SW 1271 (cell line): Measurements from ENCODE around the gene CAMTA1.
A peak's percentile ranks its signal among the peaks of the same experiment; 100 is the strongest.

Source experiments
- DNase-seq, 2 experiments: peaks; one replicate each; lab custom pipeline; 2025; lab: John Stamatoyannopoulos, UW

The CAMTA1 gene

GRCh38 chr1:7743346-7743745 lies 958.1 kb downstream of the CAMTA1 start:
- no peak for DNase-seq

- no peak for DNase-seq
These were observed 959.6 kb downstream of the CAMTA1 start for GRCh38 chr1:7744882-7745281.

GRCh38 chr1:7745783-7746182 lies 960.5 kb downstream of the CAMTA1 start:
- no peak for DNase-seq

- DNase-seq: no peak
These were observed 962.4 kb downstream of the CAMTA1 start for GRCh38 chr1:7747605-7748004.

GRCh38 chr1:7749126-7749525 lies 963.9 kb downstream of the CAMTA1 start:
- DNase-seq: no peak

- DNase-seq: no peak
These were observed 965.9 kb downstream of the CAMTA1 start for GRCh38 chr1:7751174-7751573.

GRCh38 chr1:7752512-7753417 lies 967.5 kb downstream of the CAMTA1 start:
- peak in 1 of 2 experiments; percentile 44 for DNase-seq

GRCh38 chr1:7753641-7754040 lies 968.4 kb downstream of the CAMTA1 start:
- DNase-seq: no peak

- no peak for DNase-seq
These were observed 969.0 kb downstream of the CAMTA1 start for GRCh38 chr1:7754234-7754633.

- peak in 1 of 2 experiments; percentile 3 for DNase-seq
These were observed 970.2 kb downstream of the CAMTA1 start for GRCh38 chr1:7755448-7755847.

- no peak for DNase-seq
These were observed 975.0 kb downstream of the CAMTA1 start for GRCh38 chr1:7760245-7760644.

- DNase-seq: no peak
These were observed 975.8 kb downstream of the CAMTA1 start for GRCh38 chr1:7761103-7761502.

GRCh38 chr1:7767176-7767575 lies 981.9 kb downstream of the CAMTA1 start:
- no peak for DNase-seq

- DNase-seq: no peak
These were observed 983.3 kb downstream of the CAMTA1 start for GRCh38 chr1:7768583-7768982.

- no peak for DNase-seq
These were observed 984.6 kb downstream of the CAMTA1 start for GRCh38 chr1:7769673-7770412.

- no peak for DNase-seq
These were observed 985.4 kb downstream of the CAMTA1 start for GRCh38 chr1:7770669-7770996.

GRCh38 chr1:7770997-7771822 lies 986.0 kb downstream of the CAMTA1 start, which contains the start of gene VAMP3:
Gene VAMP3, plus strand, starts transcription at chr1:7771296. Its CDS starts 88 bp downstream, at chr1:7771384.
- DNase-seq: peak; percentile 14 to 51

- DNase-seq: no peak
These were observed 986.6 kb downstream of the CAMTA1 start for GRCh38 chr1:7771823-7772299.

GRCh38 chr1:7777591-7777990 lies 992.3 kb downstream of the CAMTA1 start:
- no peak for DNase-seq

GRCh38 chr1:7778133-7778628 lies 992.9 kb downstream of the CAMTA1 start:
- no peak for DNase-seq

- DNase-seq: no peak
These were observed 995.7 kb downstream of the CAMTA1 start for GRCh38 chr1:7780976-7781375.

- no peak for DNase-seq
These were observed 996.2 kb downstream of the CAMTA1 start for GRCh38 chr1:7781501-7781900.
